ENCODE data around the gene PDGFD. TPM values are rescaled to one million over a fixed set of nuclear protein-coding genes. Genes with fewer than 3 reads are reported as not detected.

PDGFD gene
- total RNA-seq, 1 experiment from 2014 or later = 1.7 TPM

GRCh38 chr11:103883856-103884255 is 280.1 kb downstream of the PDGFD start:
- Histone ChIP-seq H3K4ac (ENCODE audit: low read depth, low read length) (no peak overlapping the region), H2BK120ac (ENCODE audit: low read depth, low read length, poor library complexity, severe bottlenecking) (no peak overlapping the region), H3K79me2 (ENCODE audit: insufficient read depth, low read length) (no peaks in the 10 kb centered on the region), H3K4me1 (ENCODE audit: insufficient read depth, low read length) (no peaks in the 10 kb centered on the region; the same call in 1 of the 2 replicates), H4K20me1 (ENCODE audit: control insufficient read depth, insufficient read depth, insufficient read length) (no peaks in the 10 kb centered on the region), H2BK20ac (ENCODE audit: low read depth, low read length, poor library complexity, severe bottlenecking) (no peak overlapping the region), H3K4me2 (ENCODE audit: insufficient read depth, insufficient read length, low read length) (no peak overlapping the region), H3K9me3 (ENCODE audit: control insufficient read depth, low read depth, low read length) (no peaks in the 10 kb centered on the region), H4K91ac (ENCODE audit: insufficient read length, low read depth, low read length) (no peak overlapping the region), H3K56ac (ENCODE audit: insufficient read length, low read depth, low read length) (no peak overlapping the region), H4K5ac (ENCODE audit: insufficient read length, low read depth, low read length) (no peak overlapping the region), H3K23me2 (ENCODE audit: insufficient read length, low read depth, low read length, poor library complexity, severe bottlenecking) (no peaks in the 10 kb centered on the region), H2BK5ac (ENCODE audit: insufficient read length, low read length) (no peak overlapping the region), H2AFZ (ENCODE audit: low read length) (no peak overlapping the region), H2BK15ac (ENCODE audit: low read depth, low read length) (no peak overlapping the region), H2BK12ac (ENCODE audit: insufficient read length, low read depth, low read length) (no peak overlapping the region), H4K8ac (replicated peaks; ENCODE audit: insufficient read length, low read depth, low read length) (no peak overlapping the region), H3K79me1 (ENCODE audit: insufficient read depth, low read depth, low read length, poor library complexity, severe bottlenecking) (no peaks in the 10 kb centered on the region), H3K14ac (ENCODE audit: insufficient read depth, low read length) (no peak overlapping the region), H3K18ac (ENCODE audit: insufficient read length, low read depth, low read length) (no peak overlapping the region), H3K23ac (ENCODE audit: insufficient read length, low read depth, low read length) (no peak overlapping the region), H3K9ac (ENCODE audit: extremely low read depth, insufficient read length, low read length) (no peak overlapping the region), H3K27ac (ENCODE audit: insufficient read length, low read depth, low read length) (no peak overlapping the region), H3T11ph (ENCODE audit: low read length) (no peak overlapping the region), H2AK5ac (ENCODE audit: insufficient read length, low read length) (no peak overlapping the region), H3K27me3 (ENCODE audit: insufficient read depth, low read length) (no peaks in the 10 kb centered on the region)
- DNase-seq = no peak
- H3K4me1 Mint-ChIP-seq = no peaks in the 10 kb centered on the region
- H3K27me3 Mint-ChIP-seq (ENCODE audit: low read depth) = no peaks in the 10 kb centered on the region
- TF ChIP-seq CTCF (conservative IDR thresholded peaks at IDR 0.05) = no peak
- H3K9me3 Mint-ChIP-seq = no peaks in the 10 kb centered on the region
- H3K27ac Mint-ChIP-seq = no peak overlapping the region
- H3K36me3 Mint-ChIP-seq (ENCODE audit: insufficient read depth in 1 of 3, low read depth in 3 of 3) = no peaks in the 10 kb centered on the region
- WGBS (ENCODE audit: extremely low coverage, insufficient read length, low lambda C conversion rate) = no CpG with 5 or more reads among the region's 1 CpG
- H3K4me3 Mint-ChIP-seq = no peak overlapping the region
